ENCODE data around the gene CASP3. TPM values are rescaled to one million over a fixed set of nuclear protein-coding genes. Genes with fewer than 3 reads are reported as not detected.
"Not testable (repeated sequence)": the region's sequence is repeated elsewhere in the genome, so short reads cannot be mapped to it uniquely, and the experiment has no call there.

The CASP3 gene
- total and polyA plus RNA-seq, 2 experiments from 2014 or later: 28.7 to 50.1 TPM

- TF ChIP-seq, protein P1, sequence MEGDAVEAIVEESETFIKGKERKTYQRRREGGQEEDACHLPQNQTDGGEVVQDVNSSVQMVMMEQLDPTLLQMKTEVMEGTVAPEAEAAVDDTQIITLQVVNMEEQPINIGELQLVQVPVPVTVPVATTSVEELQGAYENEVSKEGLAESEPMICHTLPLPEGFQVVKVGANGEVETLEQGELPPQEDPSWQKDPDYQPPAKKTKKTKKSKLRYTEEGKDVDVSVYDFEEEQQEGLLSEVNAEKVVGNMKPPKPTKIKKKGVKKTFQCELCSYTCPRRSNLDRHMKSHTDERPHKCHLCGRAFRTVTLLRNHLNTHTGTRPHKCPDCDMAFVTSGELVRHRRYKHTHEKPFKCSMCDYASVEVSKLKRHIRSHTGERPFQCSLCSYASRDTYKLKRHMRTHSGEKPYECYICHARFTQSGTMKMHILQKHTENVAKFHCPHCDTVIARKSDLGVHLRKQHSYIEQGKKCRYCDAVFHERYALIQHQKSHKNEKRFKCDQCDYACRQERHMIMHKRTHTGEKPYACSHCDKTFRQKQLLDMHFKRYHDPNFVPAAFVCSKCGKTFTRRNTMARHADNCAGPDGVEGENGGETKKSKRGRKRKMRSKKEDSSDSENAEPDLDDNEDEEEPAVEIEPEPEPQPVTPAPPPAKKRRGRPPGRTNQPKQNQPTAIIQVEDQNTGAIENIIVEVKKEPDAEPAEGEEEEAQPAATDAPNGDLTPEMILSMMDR (IDR thresholded peaks at IDR 0.05; ENCODE audit: low read depth, low read length): no peak
- H3K9me3 ChIP-seq (ENCODE audit: low read depth): no peaks in the 10 kb centered on the region
- no peaks in the 10 kb centered on the region for H3K27me3 ChIP-seq
- no peaks in the 10 kb centered on the region for H3K36me3 ChIP-seq
- DNase-seq (ENCODE audit: low read depth in 1 of 2, low spot score in 1 of 2): no peak
- H3K27ac ChIP-seq: no peak overlapping the region
- H3K4me3 ChIP-seq: no peak overlapping the region
- no peaks in the 10 kb centered on the region for H3K4me1 ChIP-seq (ENCODE audit: low read depth)
These were observed 28.9 kb downstream of the CASP3 start for GRCh38 chr4:184620212-184620867.

GRCh38 chr4:184617600-184618196 is 31.5 kb downstream of the CASP3 start:
- DNase-seq (ENCODE audit: low read depth in 1 of 2, low spot score in 1 of 2): peak in 1 of 2 donors; percentile 55
- Histone ChIP-seq H3K4me1 (ENCODE audit: low read depth) (no peaks in the 10 kb centered on the region), H3K27ac (no peak overlapping the region), H3K36me3 (no peaks in the 10 kb centered on the region), H3K27me3 (no peaks in the 10 kb centered on the region), H3K9me3 (ENCODE audit: low read depth) (no peaks in the 10 kb centered on the region), H3K4me3 (no peak overlapping the region)
- TF ChIP-seq, protein P1 (IDR thresholded peaks at IDR 0.05; ENCODE audit: low read depth, low read length): no peak

- TF ChIP-seq, protein P1 (IDR thresholded peaks at IDR 0.05; ENCODE audit: low read depth, low read length): no peak
- no peak for DNase-seq (ENCODE audit: low read depth in 1 of 2, low spot score in 1 of 2)
- H3K4me3 ChIP-seq: no peak overlapping the region
These were observed 32.4 kb downstream of the CASP3 start for GRCh38 chr4:184616633-184617551.

DNA sequence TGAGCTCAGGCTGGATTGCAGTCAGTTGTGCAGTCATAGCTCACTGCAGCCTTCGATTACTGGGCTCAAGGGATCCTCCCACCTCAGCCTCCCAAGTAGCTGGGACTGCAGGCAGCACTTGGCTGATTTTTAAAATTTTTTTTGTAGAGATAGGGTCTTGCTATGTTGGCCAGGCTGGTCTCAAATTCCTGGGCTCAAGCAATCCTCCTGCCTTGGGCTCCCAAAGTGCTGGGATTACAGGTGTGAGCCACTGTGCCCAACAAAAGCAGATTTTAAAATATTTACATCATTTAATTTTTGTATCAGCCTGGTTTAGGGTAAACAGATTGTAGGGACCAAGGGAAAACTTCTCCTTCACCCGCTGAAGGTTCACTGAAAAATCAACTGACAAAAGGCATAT is 33.1 kb downstream of the CASP3 start:
- H3K4me3 ChIP-seq; DNase-seq (ENCODE audit: low read depth in 1 of 2, low spot score in 1 of 2); H3K27me3 ChIP-seq; H3K36me3 ChIP-seq; H3K4me1 ChIP-seq (ENCODE audit: low read depth); H3K27ac ChIP-seq; H3K9me3 ChIP-seq (ENCODE audit: low read depth): not testable (repeated sequence)

More at GRCh38 chr4:184616633-184617551, 32.4 kb downstream of the CASP3 start:
- Histone ChIP-seq H3K27ac (no peak overlapping the region), H3K9me3 (ENCODE audit: low read depth) (no peaks in the 10 kb centered on the region), H3K27me3 (no peaks in the 10 kb centered on the region), H3K36me3 (no peaks in the 10 kb centered on the region), H3K4me1 (ENCODE audit: low read depth) (no peaks in the 10 kb centered on the region)

GRCh38 chr4:184614509-184614908 is 34.7 kb downstream of the CASP3 start:
- no peaks in the 10 kb centered on the region for H3K4me1 ChIP-seq (ENCODE audit: low read depth)
- no peak overlapping the region for H3K27ac ChIP-seq
- H3K9me3 ChIP-seq (ENCODE audit: low read depth): no peaks in the 10 kb centered on the region
- H3K36me3 ChIP-seq: no peaks in the 10 kb centered on the region
- TF ChIP-seq, protein P1 (IDR thresholded peaks at IDR 0.05; ENCODE audit: low read depth, low read length): no peak
- DNase-seq (ENCODE audit: low read depth in 1 of 2, low spot score in 1 of 2): no peak
- H3K4me3 ChIP-seq: no peak overlapping the region
- no peaks in the 10 kb centered on the region for H3K27me3 ChIP-seq
